ENCODE measurements around the gene TMEM132C.

Gene TMEM132C

DNA sequence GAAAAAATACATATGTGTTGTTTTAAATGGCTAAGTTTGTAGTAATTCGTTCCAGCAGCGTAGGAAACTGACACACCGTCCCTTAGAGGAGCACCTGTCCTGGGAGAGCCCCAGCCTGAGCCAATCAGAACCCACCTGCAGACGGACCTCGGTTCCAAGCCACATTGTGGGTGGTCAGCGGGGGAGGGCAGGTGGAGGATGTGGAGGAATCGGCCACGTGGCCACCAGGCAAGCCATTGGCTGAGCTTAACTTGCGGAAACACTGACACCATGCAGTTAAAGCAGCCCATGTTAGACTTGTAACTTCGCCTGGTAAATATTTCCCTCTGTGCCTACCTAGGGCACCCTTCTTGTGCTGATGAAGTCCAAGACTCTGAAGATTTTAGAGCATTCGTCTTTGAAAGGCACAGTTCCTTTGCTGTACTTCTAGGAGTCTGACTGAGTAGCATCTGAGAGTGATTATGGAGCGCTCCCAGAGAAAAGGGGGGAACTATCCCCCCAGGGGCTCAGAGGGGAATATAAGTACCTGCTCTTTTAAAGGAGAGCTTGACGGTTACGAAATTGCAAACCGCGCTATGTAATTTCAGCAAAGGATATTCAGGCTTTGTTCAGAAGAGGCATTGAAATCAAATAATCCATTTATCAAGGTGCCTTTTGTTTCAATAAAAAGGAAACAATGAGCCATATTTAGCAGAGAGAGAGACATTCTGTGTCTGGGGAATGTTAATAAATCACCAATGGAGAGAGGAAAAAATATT is 135.7 kb downstream of the TMEM132C start:
- in situ Hi-C loops (cut with HindIII; ENCODE audit: low sequenced_read_pairs): no loop called here

DNA sequence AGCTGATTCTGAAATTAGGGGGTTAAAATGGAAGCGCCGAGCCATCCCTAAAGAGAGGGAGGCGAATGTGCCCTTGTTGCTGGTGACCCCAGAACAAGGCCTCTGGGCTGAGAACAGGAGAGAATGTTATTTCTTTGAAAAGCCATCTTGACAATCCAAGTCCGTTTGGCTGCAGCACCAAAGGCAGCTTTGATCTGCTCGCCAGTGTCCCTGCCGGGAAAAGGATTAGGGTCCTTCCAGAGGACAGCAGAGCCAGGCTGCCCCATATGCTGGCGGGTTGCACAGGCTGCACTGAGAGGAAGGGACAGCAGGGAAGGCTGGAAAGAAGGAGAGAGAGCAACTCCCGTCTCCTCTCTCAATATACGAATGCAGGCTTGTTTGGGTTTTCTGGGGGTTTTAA is 141.7 kb downstream of the TMEM132C start:
- in situ Hi-C loops (cut with HindIII; ENCODE audit: low sequenced_read_pairs): no loop called here

DNA sequence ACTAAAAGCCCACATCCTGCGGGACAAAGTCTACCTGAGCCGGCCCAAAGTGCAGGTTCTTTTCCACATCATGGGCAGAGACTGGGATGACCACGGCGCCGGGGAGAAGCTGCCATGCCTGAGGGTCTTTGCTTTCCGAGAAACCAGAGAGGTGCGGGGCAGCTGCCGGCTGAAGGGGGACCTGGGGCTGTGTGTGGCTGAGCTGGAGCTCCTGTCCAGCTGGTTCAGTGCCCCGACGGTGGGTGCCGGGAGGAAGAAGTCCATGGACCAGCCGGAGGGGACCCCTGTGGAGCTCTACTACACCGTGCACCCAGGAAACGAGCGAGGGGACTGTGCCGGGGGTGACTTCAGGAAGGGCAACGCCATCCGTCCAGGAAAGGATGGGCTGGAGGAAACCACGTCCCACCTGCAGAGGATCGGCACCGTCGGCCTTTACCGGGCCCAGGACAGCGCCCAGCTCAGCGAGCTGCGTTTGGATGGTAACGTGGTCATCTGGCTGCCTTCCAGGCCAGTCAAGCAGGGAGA is 148.1 kb downstream of the TMEM132C start:
- in situ Hi-C loops (cut with HindIII; ENCODE audit: low sequenced_read_pairs): no loop called here

DNA sequence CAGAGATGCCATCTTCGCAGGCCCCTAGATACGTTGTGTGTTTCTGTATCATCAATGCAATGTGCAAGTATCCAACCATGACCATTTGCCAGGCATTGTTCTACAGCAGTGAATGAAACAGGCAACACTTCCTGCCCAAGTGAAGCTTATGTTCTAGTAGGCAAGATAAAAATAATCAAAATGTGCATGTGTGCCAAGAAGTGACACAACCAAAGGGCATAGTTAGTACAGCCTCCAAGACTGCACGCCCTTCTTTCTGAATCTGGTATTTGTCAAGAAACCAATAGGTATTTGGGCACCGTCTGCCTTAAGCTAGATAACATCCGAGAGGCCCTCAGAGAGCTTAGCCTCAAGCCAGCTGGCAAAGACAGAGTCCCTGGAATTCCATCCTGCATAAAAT is 152.0 kb downstream of the TMEM132C start:
- in situ Hi-C loops (cut with HindIII; ENCODE audit: low sequenced_read_pairs): no loop called here

DNA sequence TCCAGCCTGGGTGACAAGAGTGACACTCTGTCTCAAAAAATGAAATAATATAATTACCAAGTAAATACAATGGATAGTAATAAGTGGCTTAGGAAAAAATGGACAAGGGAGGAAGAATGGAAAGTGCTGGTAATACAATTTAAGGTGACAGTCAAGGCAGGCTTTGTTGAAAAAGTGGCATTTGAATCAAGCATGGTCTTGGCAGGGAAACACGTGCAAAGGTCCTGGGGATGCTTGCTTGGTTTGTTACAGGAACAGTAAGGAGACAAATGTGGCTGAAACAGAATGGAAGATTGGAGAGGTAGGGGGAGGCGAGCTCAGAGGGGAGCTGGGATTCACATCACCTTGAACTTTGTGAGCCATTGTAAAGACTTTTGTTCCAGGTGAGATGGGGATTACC is 153.2 kb downstream of the TMEM132C start:
- in situ Hi-C loops (cut with HindIII; ENCODE audit: low sequenced_read_pairs): no loop called here

DNA sequence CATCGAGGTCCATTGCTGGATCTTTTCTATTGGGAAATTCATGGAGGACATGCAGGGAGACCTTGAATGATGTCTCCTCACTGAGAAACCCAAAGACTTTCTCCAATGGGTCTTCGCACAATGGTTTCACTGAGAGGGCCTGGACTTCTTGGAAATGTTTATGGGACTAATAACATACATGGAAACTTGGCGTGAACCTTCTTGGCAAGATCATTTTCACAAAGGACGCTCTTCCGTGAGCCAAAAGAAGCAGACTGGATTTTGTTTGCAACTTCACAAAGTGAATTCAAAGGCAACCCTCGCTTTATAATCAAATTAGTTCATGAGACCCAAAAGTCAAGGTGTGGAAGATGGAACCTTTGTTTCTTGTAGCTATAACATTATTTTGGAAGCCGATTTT is 154.4 kb downstream of the TMEM132C start:
- in situ Hi-C loops (cut with HindIII; ENCODE audit: low sequenced_read_pairs): no loop called here

DNA sequence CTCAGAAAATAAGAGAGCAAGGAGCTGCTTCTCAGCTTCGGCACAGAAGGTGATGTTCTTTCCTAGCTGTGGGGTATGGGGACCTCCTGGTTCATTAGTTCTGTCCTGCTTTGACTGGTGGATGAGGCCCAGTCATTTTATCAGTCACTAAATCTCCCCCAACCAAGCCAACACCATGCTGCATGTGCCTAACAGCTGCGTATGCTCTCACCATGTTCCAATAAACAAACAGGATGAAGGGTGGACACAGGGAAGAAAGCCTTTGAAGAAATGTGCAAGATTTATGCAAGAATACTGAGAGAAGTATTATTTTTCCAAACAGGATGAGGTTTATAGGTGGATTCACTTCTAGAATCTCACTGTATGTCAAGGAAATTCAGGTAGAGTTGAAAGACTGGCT is 156.2 kb downstream of the TMEM132C start:
- in situ Hi-C loops (cut with HindIII; ENCODE audit: low sequenced_read_pairs): no loop called here

DNA sequence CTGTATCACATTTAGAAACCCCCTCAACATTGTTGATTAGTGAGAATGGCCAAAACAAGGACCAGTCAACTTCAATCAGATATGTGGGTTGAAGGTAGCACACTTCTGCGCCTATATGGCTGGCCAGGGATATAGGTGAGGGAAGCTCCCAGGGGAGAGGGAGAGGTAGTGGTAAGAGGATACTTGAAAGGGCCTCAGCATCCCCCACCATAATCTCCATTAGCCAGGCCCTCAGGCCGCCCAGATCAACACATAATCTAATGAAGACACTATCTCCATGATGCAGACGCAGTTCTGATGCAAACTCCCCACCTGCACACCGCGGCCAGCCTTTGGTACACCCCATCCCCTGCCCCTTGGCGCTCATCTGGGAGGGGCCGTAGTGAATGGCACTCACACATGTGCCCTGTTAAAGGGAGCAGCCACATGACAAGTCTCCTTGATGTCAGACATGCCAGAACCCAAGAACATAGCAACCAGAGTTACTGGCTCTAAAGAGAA is 158.0 kb downstream of the TMEM132C start:
- in situ Hi-C loops (cut with HindIII; ENCODE audit: low sequenced_read_pairs): no loop called here

DNA sequence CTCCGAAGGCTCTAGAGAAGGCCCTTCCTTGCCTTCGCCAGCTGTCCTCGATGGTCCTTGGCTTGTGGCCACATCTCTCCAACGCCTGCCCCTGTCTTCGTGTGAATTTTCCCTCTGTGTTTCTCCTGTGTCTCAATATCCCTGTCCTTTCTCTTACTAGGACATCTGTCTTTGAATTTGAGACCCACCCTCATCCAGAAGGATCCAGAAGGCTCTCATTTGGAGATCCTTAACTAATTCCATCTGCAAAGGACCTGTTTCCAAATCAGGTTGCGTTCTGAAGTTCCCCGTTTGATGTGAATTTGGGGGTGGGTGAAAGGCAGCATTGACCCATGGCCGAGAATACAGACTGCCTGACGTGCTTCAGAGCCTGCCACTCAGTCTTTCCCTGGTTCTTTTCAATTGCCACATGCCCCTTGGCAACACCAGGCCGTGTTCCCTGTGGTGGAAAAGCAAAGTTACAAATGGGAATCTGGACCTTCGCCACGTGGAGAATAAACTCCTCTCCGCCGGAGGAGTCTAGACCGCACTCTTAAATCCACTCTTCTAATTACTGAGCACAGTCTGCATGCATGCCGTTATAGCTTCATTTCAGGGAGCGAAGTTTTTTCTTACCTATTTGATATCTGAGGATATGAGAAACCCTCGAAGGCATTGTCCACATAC is 158.8 kb downstream of the TMEM132C start:
- in situ Hi-C loops (cut with HindIII; ENCODE audit: low sequenced_read_pairs): no loop called here

DNA sequence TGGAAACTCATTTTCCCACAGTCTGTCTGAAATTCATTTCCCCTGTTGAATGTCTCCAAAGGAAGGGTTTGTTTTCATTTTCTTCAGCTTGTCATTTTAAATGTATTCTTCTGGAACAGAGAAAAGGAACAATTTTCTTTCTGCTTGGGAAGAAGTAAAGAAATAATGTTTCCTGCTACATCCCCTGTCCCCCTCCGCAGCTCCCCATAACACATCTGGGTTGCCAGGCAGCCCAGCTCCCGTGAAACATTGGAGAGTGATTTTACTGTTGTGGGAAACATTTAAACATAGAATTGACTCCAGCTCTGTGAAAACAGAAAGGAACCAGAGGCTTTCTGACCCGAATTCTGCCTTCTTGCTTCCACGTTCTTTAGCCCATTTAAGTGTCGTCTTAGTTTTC is 159.5 kb downstream of the TMEM132C start:
- in situ Hi-C loops (cut with HindIII; ENCODE audit: low sequenced_read_pairs): no loop called here

DNA sequence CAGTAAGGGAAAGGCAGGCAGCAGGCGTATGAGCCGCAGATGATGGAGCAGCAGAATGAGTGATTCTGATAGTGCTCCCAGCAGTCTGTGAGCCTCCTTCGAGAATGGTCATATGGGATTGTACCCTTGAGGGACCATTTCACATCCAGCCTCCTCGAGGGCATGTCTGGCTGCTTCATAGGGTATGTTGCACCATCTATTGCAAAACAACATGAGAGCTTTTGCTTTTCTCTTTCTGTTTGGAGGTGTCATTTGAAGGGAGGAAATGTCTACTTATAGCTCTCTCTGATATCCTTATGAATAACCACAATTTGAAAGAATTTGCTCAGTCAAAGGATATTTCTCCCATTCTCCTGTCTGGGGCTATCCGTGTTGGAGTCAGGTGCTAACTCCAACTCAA is 172.8 kb downstream of the TMEM132C start:
- in situ Hi-C loops (cut with HindIII; ENCODE audit: low sequenced_read_pairs): no loop called here

DNA sequence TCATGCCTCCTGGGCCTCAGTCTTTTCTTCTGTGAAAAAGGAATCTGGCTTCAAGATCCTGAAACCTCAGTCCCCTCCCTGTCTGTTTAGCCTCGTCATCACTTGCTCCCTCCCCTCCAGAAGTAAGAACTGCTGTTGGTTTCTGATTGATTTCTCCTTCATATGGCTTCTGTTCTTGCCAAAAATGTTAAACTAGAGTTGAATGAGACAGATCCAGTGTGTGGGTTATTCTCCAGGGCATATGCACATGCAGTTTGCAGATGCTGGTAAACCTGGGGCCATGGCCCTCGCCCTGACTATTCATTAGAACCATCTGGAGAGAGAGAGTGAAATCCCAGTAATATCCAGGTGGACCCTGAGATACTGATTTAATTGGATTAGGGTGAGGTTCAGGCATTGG is 175.1 kb downstream of the TMEM132C start:
- in situ Hi-C loops (cut with HindIII; ENCODE audit: low sequenced_read_pairs): no loop called here

DNA sequence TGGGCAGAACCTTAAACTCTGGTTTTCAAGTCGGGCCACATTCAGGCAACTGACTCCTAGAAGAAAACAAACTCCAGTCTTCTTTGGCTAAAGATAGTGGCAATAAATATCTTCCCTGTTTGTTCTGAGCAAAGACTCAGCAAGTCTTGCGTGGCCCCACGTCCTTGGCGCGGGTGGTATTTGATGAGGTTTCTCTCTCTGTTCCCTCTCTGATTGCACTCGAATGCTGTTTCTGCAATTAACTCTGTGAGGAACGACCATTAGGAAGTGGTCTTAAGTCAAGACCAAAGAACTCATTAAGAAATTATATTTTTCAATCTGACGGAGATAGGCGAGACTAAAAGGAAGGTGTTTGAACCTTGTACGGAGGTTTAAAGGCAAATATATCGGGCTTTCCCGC is 177.6 kb downstream of the TMEM132C start:
- in situ Hi-C loops (cut with HindIII; ENCODE audit: low sequenced_read_pairs): no loop called here

DNA sequence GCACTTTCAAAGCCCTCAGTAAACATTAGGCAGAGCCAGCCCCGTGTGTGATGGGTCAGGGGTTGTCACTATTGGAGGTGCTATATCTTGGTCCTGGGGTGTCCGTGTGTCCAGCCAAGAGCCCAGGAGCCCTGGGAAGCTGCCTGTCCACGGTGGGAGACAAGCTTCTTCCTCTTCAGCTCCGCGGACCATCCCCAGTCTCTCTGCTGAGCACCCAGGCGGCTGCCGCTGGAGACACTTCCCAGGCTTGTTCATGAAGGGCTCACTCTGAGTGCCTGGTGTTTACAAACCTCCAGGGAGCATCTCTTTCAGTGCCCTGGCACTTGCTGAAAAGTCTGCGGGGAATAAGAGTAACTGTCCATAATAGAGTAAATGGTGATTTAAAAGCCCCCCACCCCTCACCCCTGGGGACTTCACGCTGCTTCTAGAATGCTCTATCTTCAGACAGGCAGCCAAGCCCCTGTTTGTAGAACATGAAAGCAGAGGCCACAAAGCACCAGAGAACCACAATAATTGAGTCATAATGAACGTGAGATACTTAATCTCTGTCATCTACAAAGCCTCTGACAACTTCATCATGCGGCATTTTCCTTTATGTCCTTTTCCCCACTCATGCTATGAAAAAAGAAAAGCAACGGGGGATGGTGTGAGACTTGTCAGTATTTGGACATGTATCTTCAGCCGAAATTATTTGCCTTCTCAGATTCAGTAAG is 178.6 kb downstream of the TMEM132C start:
- in situ Hi-C loops (cut with HindIII; ENCODE audit: low sequenced_read_pairs): no loop called here

DNA sequence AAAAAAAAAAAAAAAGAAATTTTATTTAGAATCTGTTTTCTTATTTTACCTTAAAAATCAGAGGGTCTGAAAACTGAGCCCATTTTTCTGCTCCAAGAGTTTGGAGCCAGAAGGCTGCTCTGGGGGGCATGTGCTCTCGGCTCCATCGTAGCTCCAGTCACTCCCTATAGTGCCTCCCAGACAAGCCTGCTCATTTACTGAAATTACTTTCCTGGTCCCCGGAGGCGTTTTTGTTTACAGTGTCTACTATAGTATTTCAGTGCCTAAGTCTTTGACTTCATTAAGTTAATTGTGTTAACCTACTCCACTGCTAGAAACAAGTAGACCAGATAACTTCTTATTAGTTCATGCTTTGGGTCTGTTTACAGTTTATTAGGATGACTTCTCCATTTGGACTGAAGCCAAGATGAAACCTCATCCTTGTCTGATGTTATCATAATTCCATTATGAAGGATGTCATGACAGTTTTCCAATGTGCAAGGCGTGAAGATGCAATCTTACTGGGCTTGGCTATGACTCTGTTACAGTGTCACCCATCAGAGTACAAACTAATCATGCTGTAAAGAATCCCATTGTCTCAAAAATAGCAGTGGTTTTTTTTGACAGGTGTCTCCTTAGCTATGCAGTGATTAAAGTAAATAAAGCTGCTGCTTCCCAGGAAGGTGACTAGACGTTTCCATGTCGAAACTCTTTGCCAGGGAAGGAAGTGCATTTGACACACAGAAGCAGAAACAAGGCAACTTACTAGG is 182.3 kb downstream of the TMEM132C start:
- in situ Hi-C loops (cut with HindIII; ENCODE audit: low sequenced_read_pairs): no loop called here

DNA sequence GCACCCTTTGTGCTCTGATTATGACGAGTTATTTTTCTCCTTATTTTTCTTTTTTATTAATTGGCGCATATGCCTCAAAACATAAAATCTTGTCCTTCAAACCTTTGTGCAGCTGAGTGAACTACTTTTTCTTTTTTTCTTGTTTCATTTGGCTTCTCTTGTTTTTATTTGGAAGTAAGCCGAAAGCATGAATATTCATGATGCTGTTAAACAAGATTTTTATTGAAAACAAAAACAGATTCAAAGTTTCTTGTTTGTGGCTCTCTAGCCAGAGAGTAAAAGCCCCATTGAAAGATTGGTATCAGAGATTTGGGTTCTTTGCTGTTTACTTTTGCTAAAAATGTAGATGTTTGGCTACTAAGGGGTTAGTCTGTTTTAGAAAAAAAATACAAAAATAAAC is 183.8 kb downstream of the TMEM132C start:
- in situ Hi-C loops (cut with HindIII; ENCODE audit: low sequenced_read_pairs): no loop called here

DNA sequence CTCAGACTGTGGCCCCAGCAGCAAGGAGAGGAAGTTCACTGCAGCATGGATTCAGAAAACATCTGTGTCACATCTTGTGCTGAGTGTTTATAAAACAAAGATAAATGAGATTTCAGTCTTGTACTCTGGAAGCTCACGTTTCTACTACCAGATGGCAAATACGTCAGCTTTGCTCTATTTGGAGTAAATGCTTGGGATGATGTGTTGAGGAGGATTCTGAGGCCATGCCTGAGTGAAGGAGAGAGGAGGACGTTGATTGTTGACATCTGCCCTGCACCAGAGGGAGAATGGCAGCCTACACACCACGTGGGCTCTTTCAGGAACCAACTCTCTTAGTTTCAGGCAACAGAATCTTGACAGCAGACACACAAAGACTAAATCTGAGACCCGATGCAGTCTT is 188.9 kb downstream of the TMEM132C start:
- in situ Hi-C loops (cut with HindIII; ENCODE audit: low sequenced_read_pairs): no loop called here

DNA sequence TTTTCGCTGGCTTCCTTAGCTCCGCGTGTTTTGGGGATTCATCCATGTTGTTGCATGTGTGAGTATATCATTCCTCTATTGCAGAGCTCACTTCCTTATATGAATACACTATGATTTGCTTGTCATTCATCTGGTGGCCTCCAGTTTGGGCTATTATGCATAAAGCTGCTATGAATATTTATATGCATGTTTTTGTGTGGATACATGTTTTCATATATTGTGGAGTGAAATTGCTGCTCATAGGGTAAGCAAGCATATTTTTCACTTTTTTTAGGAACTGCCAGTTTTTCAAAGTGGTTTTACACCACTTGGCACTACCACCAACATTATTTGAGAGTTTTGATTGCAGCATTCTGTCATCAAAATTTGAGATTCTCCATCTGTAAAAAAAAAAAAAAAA is 190.0 kb downstream of the TMEM132C start:
- in situ Hi-C loops (cut with HindIII; ENCODE audit: low sequenced_read_pairs): no loop called here

DNA sequence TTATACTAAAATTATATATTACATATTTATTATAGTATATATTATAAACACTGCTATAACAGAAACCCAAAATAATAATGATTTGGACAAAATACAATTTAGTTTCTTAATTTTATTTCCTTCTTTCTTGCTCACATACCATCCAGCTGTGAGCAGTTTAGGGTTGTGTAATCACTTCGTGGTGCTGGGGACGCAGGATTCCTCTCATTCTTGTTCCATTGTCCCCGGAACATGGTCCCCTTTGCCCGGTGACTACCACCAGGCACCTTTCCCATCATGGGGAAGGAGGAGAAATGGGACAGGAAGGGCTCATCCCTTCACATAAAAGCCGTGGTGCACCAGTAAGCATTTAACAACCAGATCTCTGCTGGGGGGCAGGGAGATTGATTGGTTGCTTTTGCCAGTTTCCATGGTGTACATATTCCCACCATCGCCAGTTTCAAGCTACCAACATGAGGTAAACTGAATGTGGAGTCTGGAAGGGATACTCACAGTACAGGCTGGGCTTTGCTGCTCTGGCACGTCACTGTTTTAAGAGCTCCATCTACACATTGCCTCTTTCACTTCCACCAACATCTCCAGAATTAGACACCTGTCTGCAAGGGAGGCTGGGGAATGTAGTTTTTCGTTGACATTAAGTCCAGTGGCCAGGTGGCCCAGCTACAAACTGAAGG is 191.5 kb downstream of the TMEM132C start:
- in situ Hi-C loops (cut with HindIII; ENCODE audit: low sequenced_read_pairs): no loop called here

DNA sequence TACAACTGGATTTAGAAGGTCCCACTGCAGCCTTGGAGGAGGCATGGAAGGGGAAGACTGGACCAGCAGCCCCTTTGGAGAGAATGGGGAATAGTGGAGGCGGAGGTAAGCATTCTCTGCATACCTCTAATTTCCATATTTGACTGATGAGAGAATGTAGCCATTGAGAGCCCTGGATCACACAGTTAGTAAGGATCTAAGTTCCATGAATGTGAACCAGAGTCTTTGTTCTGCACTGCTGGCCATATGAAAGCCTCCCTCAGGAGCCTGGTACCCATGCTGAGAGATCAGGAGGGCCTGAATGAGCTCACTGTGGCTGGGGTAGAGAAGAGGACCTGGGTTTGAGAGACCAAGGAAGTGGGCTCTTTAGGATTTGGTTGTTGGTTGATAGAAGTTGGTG is 192.1 kb downstream of the TMEM132C start:
- in situ Hi-C loops (cut with HindIII; ENCODE audit: low sequenced_read_pairs): no loop called here
